B cell (primary cell): ENCODE data around the gene SERPINI2.

Experiments
- EZH2 ChIP-seq: IDR thresholded peaks from 2 replicates; pipeline ENCODE4 v1.6.1; 2012; ENCODE audit warnings: borderline replicate concordance, low read depth, mild to moderate bottlenecking, moderate library complexity, low read length; ENCODE audit not compliant: insufficient read depth, poor library complexity, severe bottlenecking
- TF ChIP-seq, protein P1 (sequence below): fragments of 200-600 bp; IDR thresholded peaks from one replicate; pipeline ENCODE4 v1.8.0; 2022; ENCODE audit warnings: antibody characterized with exemption, mild to moderate bottlenecking

DNA sequence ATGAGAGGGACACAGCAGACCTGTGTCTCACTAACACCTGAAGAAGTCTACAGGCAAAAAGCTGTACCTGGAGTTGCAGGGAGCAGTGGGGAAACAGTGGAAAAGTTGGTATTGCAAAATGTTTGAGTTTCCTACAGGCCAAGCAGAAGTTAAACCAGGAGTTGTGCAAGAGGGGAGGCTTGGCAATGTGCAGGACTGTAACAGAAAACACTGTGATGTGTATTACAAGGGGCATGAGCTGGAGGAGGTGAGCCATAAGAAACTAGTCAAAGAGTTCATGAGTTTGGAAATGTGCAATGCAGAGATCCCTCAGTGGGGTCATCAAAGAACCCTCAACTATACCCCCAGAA lies 47.1 kb upstream of the SERPINI2 start:
- TF ChIP-seq, protein P1, sequence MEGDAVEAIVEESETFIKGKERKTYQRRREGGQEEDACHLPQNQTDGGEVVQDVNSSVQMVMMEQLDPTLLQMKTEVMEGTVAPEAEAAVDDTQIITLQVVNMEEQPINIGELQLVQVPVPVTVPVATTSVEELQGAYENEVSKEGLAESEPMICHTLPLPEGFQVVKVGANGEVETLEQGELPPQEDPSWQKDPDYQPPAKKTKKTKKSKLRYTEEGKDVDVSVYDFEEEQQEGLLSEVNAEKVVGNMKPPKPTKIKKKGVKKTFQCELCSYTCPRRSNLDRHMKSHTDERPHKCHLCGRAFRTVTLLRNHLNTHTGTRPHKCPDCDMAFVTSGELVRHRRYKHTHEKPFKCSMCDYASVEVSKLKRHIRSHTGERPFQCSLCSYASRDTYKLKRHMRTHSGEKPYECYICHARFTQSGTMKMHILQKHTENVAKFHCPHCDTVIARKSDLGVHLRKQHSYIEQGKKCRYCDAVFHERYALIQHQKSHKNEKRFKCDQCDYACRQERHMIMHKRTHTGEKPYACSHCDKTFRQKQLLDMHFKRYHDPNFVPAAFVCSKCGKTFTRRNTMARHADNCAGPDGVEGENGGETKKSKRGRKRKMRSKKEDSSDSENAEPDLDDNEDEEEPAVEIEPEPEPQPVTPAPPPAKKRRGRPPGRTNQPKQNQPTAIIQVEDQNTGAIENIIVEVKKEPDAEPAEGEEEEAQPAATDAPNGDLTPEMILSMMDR: no peak
- no peak for TF ChIP-seq EZH2
